Psoas muscle (tissue), 8 donors: Measurements from ENCODE around the gene ARL15. TPM values are rescaled to one million over a fixed set of nuclear protein-coding genes. Genes with fewer than 3 reads are reported as not detected.

Experiments
- ATAC-seq, 4 donors: fragments of 200-7000 bp; cut with Tn5 transposase; one replicate each; pipeline ENCODE4 v1.9.1; 2020; ENCODE audit warnings: moderate library complexity in 3 of 4, mild to moderate bottlenecking in 2 of 4
- DNase-seq, 2 donors: peaks; one replicate each; pipeline ENCODE4 v3.0.0-alpha.2; 2020
- H3K27ac ChIP-seq: fragments of 200-600 bp; one replicate; pipeline ENCODE4 v1.8.0; 2022
- H3K27me3 ChIP-seq, 3 donors: fragments of 200-600 bp in 1 of 3; one replicate each; pipeline versions ENCODE4 v1.6.1 to v1.8.0; 2013 to 2022; ENCODE audit warnings: low read length in 2 of 3, mild to moderate bottlenecking in 2 of 3, moderate library complexity in 1 of 3; ENCODE audit not compliant: insufficient read depth in 3 of 3
- H3K36me3 ChIP-seq, 2 donors: fragments of 200-600 bp in 1 of 2; one replicate each; pipeline versions ENCODE4 v1.6.1 to v1.8.0; 2013 to 2022; ENCODE audit warnings: low read depth in 1 of 2, mild to moderate bottlenecking in 1 of 2, moderate library complexity in 1 of 2; ENCODE audit not compliant: insufficient read depth in 1 of 2
- H3K4me1 ChIP-seq: fragments of 200-600 bp; one replicate; pipeline ENCODE4 v1.8.0; 2022
- H3K4me3 ChIP-seq: fragments of 200-600 bp; one replicate; pipeline ENCODE4 v1.8.0; 2022; ENCODE audit warnings: mild to moderate bottlenecking
- H3K9me3 ChIP-seq: fragments of 200-600 bp; one replicate; pipeline ENCODE4 v1.8.0; 2022
- CTCF ChIP-seq: fragments of 200-600 bp; IDR thresholded peaks from one replicate; pipeline ENCODE4 v1.8.0; 2022; ENCODE audit warnings: antibody characterized with exemption
- WGBS, 3 donors: extraction: QIAGEN DNeasy Blood & Tissue Kit; methylation state at CpG; one replicate each; pipeline versions ENCODE4 v1.1.6 to v1.1.7; 2013; 5-methylcytosine and 5-hydroxymethylcytosine counted together
- intact Hi-C, 2 donors: fragments of 100-400 bp; cut with DNase I; formaldehyde crosslinking; loops; one replicate each; pipeline versions ENCODE4 v1.11.0 to v1.14.2; 2022
- polyA plus RNA-seq, 3 donors: library from polyadenylated mRNA; stranded (reverse); fragments of 200-250 nt; gene quantifications; one replicate each; pipeline ENCODE4 v1.2.3, GENCODE V29; 2013
- total RNA-seq, 4 donors: library from RNA; stranded (reverse); fragmentation: NEBNext Ultra II Directional in 2 of 4; extraction: Animal tissue kit (Norgen Biotek cat#: 25700) in 2 of 4; gene quantifications; one replicate each; pipeline versions ENCODE4 v1.2.1 to v1.2.4, GENCODE V29; 2021 to 2023
- donor health status: healthy with polysubstance abuse.
- donor health status: DM: no; HTN: no; CAD: no; lungs with moderate emphysema.
- donor health status: Bipolar disorder and iron deficiency.
- donor health status: healthy.
- donor health status: DM: yes; HTN: yes; CAD: no.
- donor health status: DM: no; HTN: no; CAD: no.
- donor health status: DM: no; HTN: no; CAD: no.
- donor health status: DM: yes; HTN: yes; CAD: no.

Gene ARL15
- total and polyA plus RNA-seq, 7 donors: 2.5 to 8.9 (median 4.6) TPM

GRCh38 chr5:54007827-54008777 lies 302.3 kb downstream of the ARL15 start:
- no peak for ATAC-seq
- H3K4me1 ChIP-seq: no peaks in the 10 kb centered on the region
- 45 to 61% (median 46%) methylated on average over 6 of the region's 6 CpGs for WGBS, 3 donors
- intact Hi-C loops: no loop called here
- H3K27ac ChIP-seq: no peak overlapping the region
- no peaks in the 10 kb centered on the region for H3K9me3 ChIP-seq
- no peak for DNase-seq
- no peaks in the 10 kb centered on the region for H3K27me3 ChIP-seq
- H3K36me3 ChIP-seq: no peaks in the 10 kb centered on the region
- H3K4me3 ChIP-seq: no peak overlapping the region
- no peak for TF ChIP-seq CTCF

GRCh38 chr5:54004697-54005096 lies 305.7 kb downstream of the ARL15 start:
- WGBS, 3 donors: 66 to 99% (median 79%) methylated on average over 3 of the region's 3 CpGs
- DNase-seq (no peak), ATAC-seq (no peak)
- H3K27me3 ChIP-seq: no peaks in the 10 kb centered on the region
- H3K9me3 ChIP-seq: no peaks in the 10 kb centered on the region
- no peak overlapping the region for H3K27ac ChIP-seq
- no peak for TF ChIP-seq CTCF
- no peak overlapping the region for H3K4me3 ChIP-seq
- no peaks in the 10 kb centered on the region for H3K4me1 ChIP-seq
- intact Hi-C loops: no loop called here
- H3K36me3 ChIP-seq: no peaks in the 10 kb centered on the region

- H3K27ac ChIP-seq: no peak overlapping the region
- no peaks in the 10 kb centered on the region for H3K36me3 ChIP-seq
- no peak overlapping the region for H3K4me3 ChIP-seq
- WGBS, 3 donors: 62 to 83% (median 79%) methylated on average over 1 of the region's 1 CpG
- DNase-seq (no peak), ATAC-seq (no peak)
- H3K27me3 ChIP-seq: no peaks in the 10 kb centered on the region
- H3K4me1 ChIP-seq: no peaks in the 10 kb centered on the region
- no peak for TF ChIP-seq CTCF
- no peaks in the 10 kb centered on the region for H3K9me3 ChIP-seq
- intact Hi-C loops: no loop called here
Measured at GRCh38 chr5:54002779-54003178, 307.6 kb downstream of the ARL15 start.

- DNase-seq (no peak), ATAC-seq (no peak)
- H3K27ac ChIP-seq: no peak overlapping the region
- WGBS, 3 donors: 61 to 81% (median 67%) methylated on average over 5 of the region's 5 CpGs
- no peaks in the 10 kb centered on the region for H3K4me1 ChIP-seq
- intact Hi-C loops: no loop called here
- H3K4me3 ChIP-seq: no peak overlapping the region
- TF ChIP-seq CTCF: no peak
- H3K27me3 ChIP-seq: no peaks in the 10 kb centered on the region
- no peaks in the 10 kb centered on the region for H3K9me3 ChIP-seq
- no peaks in the 10 kb centered on the region for H3K36me3 ChIP-seq
Measured at GRCh38 chr5:54001976-54002775, 308.2 kb downstream of the ARL15 start.
